Urinary bladder (tissue), 4 donors: Measurements from ENCODE around the gene UBE2H. TPM values are rescaled to one million over a fixed set of nuclear protein-coding genes. Genes with fewer than 3 reads are reported as not detected.

ENCODE experiments used
- DNase-seq: peaks from one replicate; pipeline ENCODE4 v3.0.0-alpha.2; 2015; ENCODE audit errors: extremely low spot score
- H3K27ac ChIP-seq: one replicate; pipeline ENCODE4 v1.5.1; 2013; ENCODE audit warnings: low read depth, mild to moderate bottlenecking, moderate library complexity
- H3K36me3 ChIP-seq: one replicate; pipeline ENCODE4 v1.6.1; 2013; ENCODE audit warnings: mild to moderate bottlenecking, moderate library complexity; ENCODE audit not compliant: insufficient read depth
- H3K4me1 ChIP-seq: one replicate; pipeline ENCODE4 v1.6.1; 2013; ENCODE audit warnings: mild to moderate bottlenecking, moderate library complexity; ENCODE audit not compliant: insufficient read depth
- H3K4me3 ChIP-seq: one replicate; pipeline ENCODE4 v1.5.1; 2013; ENCODE audit warnings: low read depth, low read length
- WGBS: extraction: QIAGEN DNeasy Blood & Tissue Kit; methylation state at CpG from one replicate; pipeline ENCODE4 v1.1.7; 2013; 5-methylcytosine and 5-hydroxymethylcytosine counted together
- polyA plus RNA-seq: library from polyadenylated mRNA; stranded (reverse); fragments of 200-250 nt; gene quantifications from one replicate; pipeline ENCODE4 v1.2.3, GENCODE V29; 2013
- total RNA-seq: library from RNA; depleted of rRNA; stranded (reverse); fragments of >200 nt; gene quantifications from one replicate; pipeline ENCODE4 v1.2.3, GENCODE V29; 2014
- donor health status: healthy with polysubstance abuse.
- donor health status: healthy.

UBE2H gene
- total and polyA plus RNA-seq, 2 donors, result 43.0 to 86.3 TPM

DNA sequence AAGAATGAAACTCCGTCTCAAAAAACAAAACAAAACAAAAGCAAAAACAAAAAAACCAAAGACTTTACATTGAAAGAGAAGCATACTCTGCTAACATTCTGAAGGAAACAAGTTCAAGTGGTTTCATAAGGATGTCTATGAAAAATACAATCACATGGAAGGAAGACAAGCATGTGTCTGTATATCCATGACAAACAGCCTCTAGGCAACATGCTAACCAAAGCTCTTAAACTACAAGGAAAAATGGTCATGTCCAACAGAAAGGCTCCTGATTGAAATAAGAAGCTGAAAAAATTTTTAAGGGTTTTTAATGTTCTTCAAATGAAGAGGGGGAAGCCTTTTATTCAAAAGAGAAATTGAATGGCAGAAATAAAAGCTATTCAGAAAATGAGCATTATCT lies 64.9 kb downstream of the UBE2H start:
- Histone ChIP-seq H3K4me3 (no peak overlapping the region), H3K4me1 (no peaks in the 10 kb centered on the region), H3K27ac (no peak overlapping the region), H3K36me3 (no peaks in the 10 kb centered on the region)
- 89% methylated on average over 1 of the region's 1 CpG for WGBS
- DNase-seq, result no peak

DNA sequence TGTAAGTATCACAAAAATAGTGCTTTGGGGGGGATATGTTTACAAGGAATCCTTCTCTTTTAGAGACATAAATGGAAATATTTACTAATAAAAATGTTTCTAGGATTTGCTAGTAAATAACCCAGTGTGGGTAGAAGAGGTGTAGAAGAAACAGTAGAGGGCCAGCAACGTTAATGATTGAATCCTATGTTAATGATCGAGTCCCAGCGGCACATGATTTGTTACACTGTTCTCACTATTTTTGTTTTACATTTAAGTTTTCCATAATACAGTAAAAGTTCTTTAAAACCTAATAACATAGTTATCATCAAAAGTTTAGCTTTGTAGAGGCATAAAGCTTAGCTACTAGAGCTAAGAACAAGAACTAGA lies 66.0 kb downstream of the UBE2H start:
- no peak for DNase-seq
- Histone ChIP-seq H3K4me3 (no peak overlapping the region), H3K4me1 (no peaks in the 10 kb centered on the region), H3K27ac (no peak overlapping the region), H3K36me3 (no peaks in the 10 kb centered on the region)
- WGBS, result 86% methylated on average over 3 of the region's 3 CpGs

DNA sequence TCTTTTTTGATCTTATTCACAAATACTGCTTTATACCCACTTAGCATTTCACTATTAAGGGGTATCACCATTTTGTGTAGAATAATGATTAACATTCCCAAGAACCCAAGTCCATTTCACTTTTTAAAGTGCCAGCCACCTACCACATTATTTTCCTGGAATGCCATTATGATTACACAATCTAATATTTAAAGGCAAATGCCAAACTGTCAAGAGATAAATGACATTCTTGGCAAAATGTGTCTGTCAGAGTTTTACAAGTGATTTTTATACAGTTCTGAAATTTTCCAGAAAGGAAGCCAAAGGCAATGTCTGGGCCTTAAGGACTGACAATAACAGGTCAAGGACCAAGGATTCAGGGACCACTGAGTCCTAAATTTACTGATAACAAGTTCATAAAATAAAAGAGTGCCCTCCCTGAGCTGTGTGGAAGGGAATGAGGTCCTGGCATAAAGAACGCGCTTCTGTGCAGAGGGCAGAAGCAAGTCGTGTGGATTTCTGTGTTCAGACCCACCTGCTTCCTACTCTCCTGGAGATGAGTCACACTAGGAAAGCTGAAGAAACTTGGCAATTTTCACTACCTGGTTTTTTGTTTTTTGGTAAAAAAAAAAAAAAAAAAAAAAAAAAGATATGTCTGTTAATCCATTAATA lies 66.5 kb downstream of the UBE2H start:
- Histone ChIP-seq H3K36me3 (no peaks in the 10 kb centered on the region), H3K4me3 (no peak overlapping the region), H3K4me1 (no peaks in the 10 kb centered on the region), H3K27ac (no peak overlapping the region)
- no peak for DNase-seq
- WGBS, result 74% methylated on average over 3 of the region's 3 CpGs

- DNase-seq, result no peak
- 96% methylated on average over 5 of the region's 5 CpGs for WGBS
- no peak overlapping the region for H3K27ac ChIP-seq
- no peaks in the 10 kb centered on the region for H3K36me3 ChIP-seq
- H3K4me3 ChIP-seq, result no peak overlapping the region
- H3K4me1 ChIP-seq, result no peaks in the 10 kb centered on the region
Observed at GRCh38 chr7:129884495-129884894, 68.3 kb downstream of the UBE2H start.

- DNase-seq, result no peak
- Histone ChIP-seq H3K4me3 (no peak overlapping the region), H3K27ac (no peak overlapping the region), H3K36me3 (no peaks in the 10 kb centered on the region), H3K4me1 (no peaks in the 10 kb centered on the region)
- 95% methylated on average over 7 of the region's 7 CpGs for WGBS
Observed at GRCh38 chr7:129883151-129883550, 69.6 kb downstream of the UBE2H start.

- Histone ChIP-seq H3K4me1 (peaks cover 2% of the 10 kb centered on the region), H3K4me3 (no peak overlapping the region), H3K36me3 (no peaks in the 10 kb centered on the region), H3K27ac (no peak overlapping the region)
- no peak for DNase-seq
- WGBS, result 81% methylated on average over 3 of the region's 3 CpGs
Observed at GRCh38 chr7:129882531-129882930, 70.2 kb downstream of the UBE2H start.

- H3K4me1 ChIP-seq, result peaks cover 2% of the 10 kb centered on the region
- no peak overlapping the region for H3K4me3 ChIP-seq
- DNase-seq, result no peak
- no peak overlapping the region for H3K27ac ChIP-seq
- 89% methylated on average over 3 of the region's 3 CpGs for WGBS
- no peaks in the 10 kb centered on the region for H3K36me3 ChIP-seq
Observed at GRCh38 chr7:129877146-129877792, 75.5 kb downstream of the UBE2H start.

GRCh38 chr7:129875745-129876411 lies 76.9 kb downstream of the UBE2H start:
- Histone ChIP-seq H3K27ac (no peak overlapping the region), H3K36me3 (no peaks in the 10 kb centered on the region), H3K4me1 (peaks cover 2% of the 10 kb centered on the region), H3K4me3 (no peak overlapping the region)
- DNase-seq, result no peak
- WGBS, result 41% methylated on average over 5 of the region's 5 CpGs

DNA sequence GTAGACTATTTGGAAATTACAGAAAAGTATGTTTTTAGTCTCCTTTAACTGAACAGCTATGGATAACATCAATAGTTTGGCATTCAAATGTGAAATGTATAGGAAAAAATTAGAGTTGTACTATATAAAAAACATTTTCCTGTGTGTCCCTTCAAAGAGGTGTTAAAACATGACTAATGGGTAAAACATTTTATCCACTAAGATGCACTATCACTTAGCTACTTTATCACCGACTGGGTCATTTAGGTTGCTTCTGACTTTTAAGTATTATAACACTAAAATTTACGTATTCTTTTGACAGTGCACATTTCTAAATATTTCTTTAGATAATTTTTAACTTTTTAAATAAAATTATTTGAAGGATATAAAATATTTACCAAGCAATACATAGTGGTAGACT lies 77.6 kb downstream of the UBE2H start:
- no peak for DNase-seq
- Histone ChIP-seq H3K4me3 (no peak overlapping the region), H3K27ac (no peak overlapping the region), H3K4me1 (peaks cover 2% of the 10 kb centered on the region), H3K36me3 (no peaks in the 10 kb centered on the region)
- WGBS, result 79% methylated on average over 2 of the region's 2 CpGs

GRCh38 chr7:129874722-129875121 lies 78.0 kb downstream of the UBE2H start:
- Histone ChIP-seq H3K4me3 (no peak overlapping the region), H3K4me1 (peaks cover 2% of the 10 kb centered on the region), H3K27ac (no peak overlapping the region), H3K36me3 (no peaks in the 10 kb centered on the region)
- 89% methylated on average over 4 of the region's 4 CpGs for WGBS
- no peak for DNase-seq

DNA sequence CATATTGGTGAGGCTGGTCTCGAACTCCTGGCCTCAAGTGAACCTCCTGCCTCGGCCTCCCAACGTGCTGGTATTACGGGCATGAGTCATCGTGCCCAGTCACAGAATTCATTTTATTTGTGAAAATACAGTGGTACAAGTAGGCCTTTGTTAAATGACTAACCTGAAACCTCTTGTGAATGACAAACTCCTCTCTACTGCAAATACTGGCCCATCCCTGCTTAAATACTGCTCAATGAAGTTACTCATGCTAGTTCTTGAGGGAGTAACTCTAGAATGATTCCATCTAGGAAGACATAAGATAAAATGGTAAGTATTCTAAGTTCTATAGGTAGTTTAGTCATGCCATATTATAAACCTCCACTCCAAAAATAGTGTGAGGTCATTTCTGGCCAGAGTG lies 80.7 kb downstream of the UBE2H start:
- Histone ChIP-seq H3K4me1 (no peaks in the 10 kb centered on the region), H3K4me3 (no peak overlapping the region), H3K27ac (no peak overlapping the region), H3K36me3 (no peaks in the 10 kb centered on the region)
- DNase-seq, result no peak
- 98% methylated on average over 5 of the region's 5 CpGs for WGBS

- Histone ChIP-seq H3K36me3 (no peaks in the 10 kb centered on the region), H3K4me3 (no peak overlapping the region), H3K27ac (no peak overlapping the region), H3K4me1 (peaks cover 2% of the 10 kb centered on the region)
- no peak for DNase-seq
- WGBS, result 94% methylated on average over 4 of the region's 4 CpGs
Observed at GRCh38 chr7:129870668-129871067, 82.1 kb downstream of the UBE2H start.

DNA sequence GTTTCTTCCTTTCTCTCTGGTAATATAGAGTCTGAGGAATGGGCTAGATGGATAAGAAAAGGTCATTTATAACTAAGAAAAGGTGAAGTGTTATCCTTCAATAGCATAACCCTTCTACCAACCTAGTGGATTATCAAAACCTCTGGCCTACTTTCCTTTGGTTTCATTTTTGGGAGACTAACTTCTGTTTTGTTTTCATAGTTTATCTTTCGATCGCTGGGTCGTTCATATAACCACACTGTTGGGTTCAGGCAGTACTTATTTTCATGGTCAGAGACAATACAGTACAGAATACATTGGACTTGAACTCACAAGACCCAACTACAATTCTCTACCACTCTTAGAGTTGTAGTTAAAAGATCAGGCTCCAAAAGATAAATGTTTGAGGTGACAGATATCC lies 86.5 kb downstream of the UBE2H start:
- Histone ChIP-seq H3K36me3 (no peaks in the 10 kb centered on the region), H3K27ac (no peak overlapping the region), H3K4me1 (peaks cover 6% of the 10 kb centered on the region), H3K4me3 (no peak overlapping the region)
- DNase-seq, result no peak
- 72% methylated on average over 3 of the region's 3 CpGs for WGBS

DNA sequence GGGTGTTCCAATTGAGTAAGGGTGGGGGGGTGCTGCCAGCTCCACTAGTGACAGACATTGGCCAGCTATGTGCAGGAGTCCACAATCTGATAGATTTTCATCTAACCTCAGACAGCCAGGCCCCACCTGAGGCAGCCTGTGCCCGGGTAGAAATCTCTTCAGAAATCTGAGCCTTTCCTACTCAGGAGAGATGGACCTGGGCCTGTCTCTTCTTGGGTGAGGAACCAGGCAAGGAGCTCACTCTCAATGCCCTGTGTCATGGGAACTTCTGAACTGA lies 86.9 kb downstream of the UBE2H start:
- Histone ChIP-seq H3K4me1 (peaks cover 6% of the 10 kb centered on the region), H3K27ac (no peak overlapping the region), H3K4me3 (no peak overlapping the region), H3K36me3 (no peaks in the 10 kb centered on the region)
- 70% methylated on average over 1 of the region's 1 CpG for WGBS
- DNase-seq, result no peak
